ENCODE measurements around the gene AHDC1. TPM values are rescaled to one million over a fixed set of nuclear protein-coding genes. Genes with fewer than 3 reads are reported as not detected.

AHDC1 gene
- total and polyA plus RNA-seq, 2 of the 13 experiments (the other 11 are each of a cell fraction or from before 2014, with no cell fraction given), result 1.0 to 2.7 TPM

DNA sequence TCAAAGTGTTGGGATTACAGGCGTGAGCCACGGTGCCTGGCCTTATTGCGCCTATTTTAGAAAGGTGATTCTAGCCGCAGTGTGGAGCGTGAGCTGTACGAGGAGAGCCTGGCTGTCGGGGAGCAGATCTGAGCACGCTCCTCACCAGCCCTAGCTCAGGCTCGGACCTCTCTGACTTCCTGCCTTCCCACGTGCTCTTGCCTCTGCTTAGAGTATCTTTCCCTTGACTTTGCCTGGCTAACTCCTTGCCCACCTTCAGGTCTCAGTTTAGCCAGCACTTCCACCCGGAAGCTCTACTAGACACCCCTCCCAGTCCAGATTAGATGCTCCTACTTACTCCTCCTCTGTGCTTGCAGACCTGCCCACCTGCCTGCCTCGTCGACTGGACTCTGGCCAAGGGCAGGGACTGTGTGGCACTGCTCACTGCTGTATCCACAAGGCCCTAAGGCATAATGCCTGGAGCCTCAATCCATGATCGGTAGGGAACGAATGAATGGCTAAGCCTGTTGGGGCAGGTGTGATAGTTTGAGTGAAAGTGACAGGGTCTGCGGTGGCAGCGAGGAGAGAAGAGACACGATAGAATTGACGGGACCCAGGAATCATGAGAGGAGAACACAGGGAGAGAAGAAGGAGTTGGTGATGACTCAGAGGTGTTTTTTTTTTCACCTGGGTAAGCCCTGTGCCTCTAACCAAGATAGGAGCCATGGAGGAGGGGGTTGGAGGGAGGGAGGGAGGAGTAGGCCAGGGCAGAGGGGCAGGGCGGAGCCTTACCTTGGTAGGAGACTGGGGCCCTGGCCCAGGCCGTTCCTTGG lies 85.8 kb downstream of the AHDC1 start (continued):
- TF ChIP-seq IKZF4 (CRISPR knock-in tag; IDR thresholded peaks at IDR 0.05; ENCODE audit: borderline replicate concordance, low read depth, not compliant biosample characterization) (no peak), ZNF614 (CRISPR knock-in tag; IDR thresholded peaks at IDR 0.05; ENCODE audit: borderline replicate concordance) (no peak), ZNF441 (CRISPR knock-in tag; IDR thresholded peaks at IDR 0.05; ENCODE audit: borderline replicate concordance) (no peak), NFIB (CRISPR knock-in tag; IDR thresholded peaks at IDR 0.05; ENCODE audit: borderline replicate concordance) (no peak), ZNF598 (CRISPR knock-in tag; IDR thresholded peaks at IDR 0.05; ENCODE audit: borderline replicate concordance) (peak; percentile 87; the same call in 1 of the 2 replicates), ERF (CRISPR knock-in tag; IDR thresholded peaks at IDR 0.05) (no peak), ZNF333 (CRISPR knock-in tag; IDR thresholded peaks at IDR 0.05; ENCODE audit: borderline replicate concordance) (no peak), ZFP90 (CRISPR knock-in tag; IDR thresholded peaks at IDR 0.05; ENCODE audit: borderline replicate concordance) (no peak), SAP130 (CRISPR knock-in tag; IDR thresholded peaks at IDR 0.05; ENCODE audit: low read depth) (no peak; the same call in 1 of the 2 replicates), ZBTB2 (CRISPR knock-in tag; IDR thresholded peaks at IDR 0.05; ENCODE audit: low read depth) (no peak), ARNT (IDR thresholded peaks at IDR 0.05) (no peak), ZNF709 (CRISPR knock-in tag; IDR thresholded peaks at IDR 0.05) (no peak)
- TF ChIP-seq, protein P1, sequence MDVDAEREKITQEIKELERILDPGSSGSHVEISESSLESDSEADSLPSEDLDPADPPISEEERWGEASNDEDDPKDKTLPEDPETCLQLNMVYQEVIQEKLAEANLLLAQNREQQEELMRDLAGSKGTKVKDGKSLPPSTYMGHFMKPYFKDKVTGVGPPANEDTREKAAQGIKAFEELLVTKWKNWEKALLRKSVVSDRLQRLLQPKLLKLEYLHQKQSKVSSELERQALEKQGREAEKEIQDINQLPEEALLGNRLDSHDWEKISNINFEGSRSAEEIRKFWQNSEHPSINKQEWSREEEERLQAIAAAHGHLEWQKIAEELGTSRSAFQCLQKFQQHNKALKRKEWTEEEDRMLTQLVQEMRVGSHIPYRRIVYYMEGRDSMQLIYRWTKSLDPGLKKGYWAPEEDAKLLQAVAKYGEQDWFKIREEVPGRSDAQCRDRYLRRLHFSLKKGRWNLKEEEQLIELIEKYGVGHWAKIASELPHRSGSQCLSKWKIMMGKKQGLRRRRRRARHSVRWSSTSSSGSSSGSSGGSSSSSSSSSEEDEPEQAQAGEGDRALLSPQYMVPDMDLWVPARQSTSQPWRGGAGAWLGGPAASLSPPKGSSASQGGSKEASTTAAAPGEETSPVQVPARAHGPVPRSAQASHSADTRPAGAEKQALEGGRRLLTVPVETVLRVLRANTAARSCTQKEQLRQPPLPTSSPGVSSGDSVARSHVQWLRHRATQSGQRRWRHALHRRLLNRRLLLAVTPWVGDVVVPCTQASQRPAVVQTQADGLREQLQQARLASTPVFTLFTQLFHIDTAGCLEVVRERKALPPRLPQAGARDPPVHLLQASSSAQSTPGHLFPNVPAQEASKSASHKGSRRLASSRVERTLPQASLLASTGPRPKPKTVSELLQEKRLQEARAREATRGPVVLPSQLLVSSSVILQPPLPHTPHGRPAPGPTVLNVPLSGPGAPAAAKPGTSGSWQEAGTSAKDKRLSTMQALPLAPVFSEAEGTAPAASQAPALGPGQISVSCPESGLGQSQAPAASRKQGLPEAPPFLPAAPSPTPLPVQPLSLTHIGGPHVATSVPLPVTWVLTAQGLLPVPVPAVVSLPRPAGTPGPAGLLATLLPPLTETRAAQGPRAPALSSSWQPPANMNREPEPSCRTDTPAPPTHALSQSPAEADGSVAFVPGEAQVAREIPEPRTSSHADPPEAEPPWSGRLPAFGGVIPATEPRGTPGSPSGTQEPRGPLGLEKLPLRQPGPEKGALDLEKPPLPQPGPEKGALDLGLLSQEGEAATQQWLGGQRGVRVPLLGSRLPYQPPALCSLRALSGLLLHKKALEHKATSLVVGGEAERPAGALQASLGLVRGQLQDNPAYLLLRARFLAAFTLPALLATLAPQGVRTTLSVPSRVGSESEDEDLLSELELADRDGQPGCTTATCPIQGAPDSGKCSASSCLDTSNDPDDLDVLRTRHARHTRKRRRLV (CRISPR knock-in tag; IDR thresholded peaks at IDR 0.05), result no peak
- TF ChIP-seq, protein P2, sequence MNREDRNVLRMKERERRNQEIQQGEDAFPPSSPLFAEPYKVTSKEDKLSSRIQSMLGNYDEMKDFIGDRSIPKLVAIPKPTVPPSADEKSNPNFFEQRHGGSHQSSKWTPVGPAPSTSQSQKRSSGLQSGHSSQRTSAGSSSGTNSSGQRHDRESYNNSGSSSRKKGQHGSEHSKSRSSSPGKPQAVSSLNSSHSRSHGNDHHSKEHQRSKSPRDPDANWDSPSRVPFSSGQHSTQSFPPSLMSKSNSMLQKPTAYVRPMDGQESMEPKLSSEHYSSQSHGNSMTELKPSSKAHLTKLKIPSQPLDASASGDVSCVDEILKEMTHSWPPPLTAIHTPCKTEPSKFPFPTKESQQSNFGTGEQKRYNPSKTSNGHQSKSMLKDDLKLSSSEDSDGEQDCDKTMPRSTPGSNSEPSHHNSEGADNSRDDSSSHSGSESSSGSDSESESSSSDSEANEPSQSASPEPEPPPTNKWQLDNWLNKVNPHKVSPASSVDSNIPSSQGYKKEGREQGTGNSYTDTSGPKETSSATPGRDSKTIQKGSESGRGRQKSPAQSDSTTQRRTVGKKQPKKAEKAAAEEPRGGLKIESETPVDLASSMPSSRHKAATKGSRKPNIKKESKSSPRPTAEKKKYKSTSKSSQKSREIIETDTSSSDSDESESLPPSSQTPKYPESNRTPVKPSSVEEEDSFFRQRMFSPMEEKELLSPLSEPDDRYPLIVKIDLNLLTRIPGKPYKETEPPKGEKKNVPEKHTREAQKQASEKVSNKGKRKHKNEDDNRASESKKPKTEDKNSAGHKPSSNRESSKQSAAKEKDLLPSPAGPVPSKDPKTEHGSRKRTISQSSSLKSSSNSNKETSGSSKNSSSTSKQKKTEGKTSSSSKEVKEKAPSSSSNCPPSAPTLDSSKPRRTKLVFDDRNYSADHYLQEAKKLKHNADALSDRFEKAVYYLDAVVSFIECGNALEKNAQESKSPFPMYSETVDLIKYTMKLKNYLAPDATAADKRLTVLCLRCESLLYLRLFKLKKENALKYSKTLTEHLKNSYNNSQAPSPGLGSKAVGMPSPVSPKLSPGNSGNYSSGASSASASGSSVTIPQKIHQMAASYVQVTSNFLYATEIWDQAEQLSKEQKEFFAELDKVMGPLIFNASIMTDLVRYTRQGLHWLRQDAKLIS (CRISPR knock-in tag; IDR thresholded peaks at IDR 0.05), result no peak
- TF ChIP-seq, protein P3, sequence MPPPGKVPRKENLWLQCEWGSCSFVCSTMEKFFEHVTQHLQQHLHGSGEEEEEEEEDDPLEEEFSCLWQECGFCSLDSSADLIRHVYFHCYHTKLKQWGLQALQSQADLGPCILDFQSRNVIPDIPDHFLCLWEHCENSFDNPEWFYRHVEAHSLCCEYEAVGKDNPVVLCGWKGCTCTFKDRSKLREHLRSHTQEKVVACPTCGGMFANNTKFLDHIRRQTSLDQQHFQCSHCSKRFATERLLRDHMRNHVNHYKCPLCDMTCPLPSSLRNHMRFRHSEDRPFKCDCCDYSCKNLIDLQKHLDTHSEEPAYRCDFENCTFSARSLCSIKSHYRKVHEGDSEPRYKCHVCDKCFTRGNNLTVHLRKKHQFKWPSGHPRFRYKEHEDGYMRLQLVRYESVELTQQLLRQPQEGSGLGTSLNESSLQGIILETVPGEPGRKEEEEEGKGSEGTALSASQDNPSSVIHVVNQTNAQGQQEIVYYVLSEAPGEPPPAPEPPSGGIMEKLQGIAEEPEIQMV (CRISPR knock-in tag; IDR thresholded peaks at IDR 0.05; ENCODE audit: low read depth), result no peak

All from HepG2 (cell line).